Head of caudate nucleus (tissue), 42 donors: ENCODE measurements around the gene TST.

Experiments
- DNase-seq, 42 donors: peaks; one replicate each; pipeline versions ENCODE4 v3.0.0 to v3.0.0-alpha.2; 2020 to 2021; ENCODE audit warnings: mixed read lengths in 7 of 42
- intact Hi-C: fragments of 100-400 bp; cut with DNase I; formaldehyde crosslinking; loops from one replicate; pipeline ENCODE4 v1.15.0; 2022

TST gene

DNA sequence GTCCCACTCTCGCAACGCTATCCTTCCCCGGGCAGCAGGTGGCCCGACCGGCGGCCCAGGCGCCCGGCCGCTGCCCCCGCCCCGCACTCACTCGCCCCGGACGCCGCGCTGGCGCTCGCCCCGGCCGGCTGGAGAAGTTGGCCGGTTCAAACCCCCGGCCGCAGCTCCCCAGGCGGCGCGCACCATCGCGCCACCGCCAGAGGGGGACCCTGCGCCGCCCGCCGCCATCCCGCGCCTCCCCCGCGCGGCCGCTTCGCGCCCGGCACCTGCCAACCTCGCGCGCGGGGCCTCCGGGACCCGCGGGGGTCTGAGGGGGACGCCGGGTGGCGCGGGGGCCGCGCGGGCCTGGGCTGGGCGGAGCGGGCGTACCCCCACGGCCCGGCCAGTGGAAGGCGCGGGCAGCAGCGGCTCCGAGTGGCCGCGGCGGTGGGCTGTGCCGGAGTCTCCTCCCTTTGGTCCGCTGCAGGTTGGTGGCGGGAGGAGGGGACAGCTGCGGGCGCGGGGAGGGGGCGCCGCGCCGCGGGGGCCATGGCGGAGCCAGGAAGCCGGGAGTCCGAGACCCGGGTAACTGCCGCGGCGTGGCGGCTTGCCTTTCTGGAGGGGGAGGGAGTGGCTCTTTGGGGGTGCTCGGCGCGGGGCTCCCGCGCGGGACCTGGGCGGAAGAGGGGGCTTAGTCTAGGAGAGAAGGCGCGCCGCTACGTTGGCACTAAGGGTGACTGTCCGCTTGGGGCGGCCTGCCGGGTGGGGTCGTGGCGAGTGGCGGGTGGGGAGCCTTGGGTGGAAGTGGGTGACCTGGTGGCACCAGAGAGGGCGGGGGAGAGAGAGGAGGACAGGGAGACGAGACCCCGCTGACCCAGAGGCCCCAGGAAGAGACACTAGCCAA, at the start of gene TST, which contains the start of gene MPST:
Gene TST (minus strand): TSS at position 139 of the 883 bp plus-strand sequence. CDS start 715 bp downstream, outside the sequence.
Gene MPST (plus strand): TSS at position 434 of the 883 bp plus-strand sequence. CDS start 95 bp downstream, at position 529.
- intact Hi-C loops = no loop called here
- peak; percentile 44 to 93 (median 86) for DNase-seq

DNA sequence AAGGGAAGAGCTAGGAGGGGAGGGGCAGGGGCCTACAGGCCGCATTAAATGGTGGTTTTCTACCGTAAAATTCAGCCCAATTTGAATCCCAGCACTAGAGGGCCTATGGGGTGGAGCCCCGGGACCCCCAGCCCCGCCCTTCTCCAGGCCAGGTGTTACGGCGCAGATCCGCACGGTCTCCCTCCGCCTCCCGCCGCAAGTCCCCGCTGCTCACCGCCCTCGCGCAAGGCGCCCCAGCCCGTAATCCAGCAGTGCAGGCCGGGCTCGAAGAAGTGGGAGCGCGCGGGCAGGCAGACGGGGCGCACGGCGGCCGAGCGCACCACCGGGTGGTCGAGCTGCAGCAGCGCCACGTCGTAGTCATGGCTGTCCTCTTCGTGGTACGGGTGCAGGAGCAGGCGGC, 49.6 kb upstream of the TST start:
- intact Hi-C loops = no loop called here
- DNase-seq = peak in 8 of 42 donors; percentile 24 to 60 (median 44)

DNA sequence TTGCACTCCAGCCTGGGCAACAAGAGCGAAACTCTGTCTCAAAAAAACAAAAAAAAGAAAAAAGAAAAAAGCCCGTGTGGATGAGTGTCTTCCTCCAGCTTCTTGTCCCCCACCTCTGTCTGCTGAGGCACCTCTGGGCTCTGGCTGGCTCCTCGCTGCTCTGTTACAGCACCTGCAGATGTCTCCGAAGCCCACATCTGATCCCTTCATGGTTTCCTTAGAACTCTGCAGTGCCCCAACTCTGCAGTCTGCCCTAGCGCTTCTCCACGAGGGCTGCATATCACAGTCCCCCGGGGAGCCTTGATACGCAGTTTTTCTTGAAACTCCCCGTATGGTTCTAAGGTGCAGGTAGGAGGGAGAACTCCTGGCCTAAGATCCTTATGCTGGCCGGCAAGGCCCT, 48.2 kb upstream of the TST start:
- DNase-seq = peak in 3 of 42 donors; percentile 14 to 34 (median 14)
- intact Hi-C loops = no loop called here

DNA sequence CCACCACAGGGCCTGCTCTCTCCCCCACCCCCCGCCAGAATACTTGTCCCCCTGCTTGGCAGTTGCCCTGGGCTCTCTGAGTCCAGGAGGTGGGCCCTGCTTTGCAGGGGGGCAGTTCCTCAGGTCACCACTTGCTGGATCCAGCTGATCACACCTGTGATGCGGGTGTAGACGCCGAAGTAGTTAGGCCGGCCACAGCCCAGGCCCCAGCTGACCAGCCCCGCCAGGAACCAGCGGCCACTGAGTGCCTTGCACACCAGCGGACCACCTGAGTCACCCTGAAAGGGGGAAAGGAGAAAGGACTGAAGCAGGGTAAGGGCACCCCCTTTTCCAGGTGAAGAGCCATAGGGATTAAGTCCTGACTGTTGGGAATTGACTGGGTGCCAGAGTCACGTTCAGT, 46.7 kb upstream of the TST start:
- intact Hi-C loops = no loop called here
- DNase-seq = no peak

DNA sequence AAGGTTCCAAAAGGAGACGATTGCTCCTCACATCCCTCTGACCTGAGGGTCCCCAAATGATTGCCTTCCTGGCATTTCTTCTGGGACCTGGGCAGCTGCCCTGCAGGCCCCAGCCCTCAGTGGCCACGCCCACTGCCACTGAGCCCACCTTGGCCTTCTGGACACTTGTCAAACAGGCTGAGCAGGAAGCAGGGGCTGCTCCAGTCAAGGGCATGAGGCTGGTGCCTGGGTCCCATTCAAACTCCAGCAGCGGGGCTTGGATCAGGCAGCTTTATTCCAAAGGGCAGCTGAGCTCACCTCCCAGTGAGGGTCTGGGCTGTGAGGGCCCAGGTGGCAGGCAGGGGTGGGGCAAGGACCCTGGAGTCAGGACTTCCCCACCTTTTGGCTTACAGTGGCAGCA, 45.9 kb upstream of the TST start:
- intact Hi-C loops = no loop called here
- no peak for DNase-seq

DNA sequence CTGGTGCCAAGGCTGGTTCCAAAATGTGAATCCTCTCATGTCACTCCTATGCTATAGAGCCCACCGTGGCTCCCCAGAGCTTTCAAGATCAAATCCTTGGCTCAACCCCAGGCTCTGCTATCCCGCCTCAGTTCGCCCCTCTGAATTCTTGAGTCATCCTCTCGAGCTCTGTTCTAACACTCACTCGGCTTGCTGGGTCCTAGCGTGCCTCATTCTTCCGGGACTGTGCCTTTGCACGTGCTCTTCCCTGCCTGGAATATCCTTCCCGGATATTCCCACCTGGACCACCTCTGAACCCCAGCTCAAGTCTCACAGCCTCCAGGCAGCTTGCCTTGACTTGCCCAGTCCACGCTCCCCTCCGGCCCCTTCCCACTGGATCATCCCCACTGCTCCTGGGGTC, 45.3 kb upstream of the TST start:
- intact Hi-C loops = no loop called here
- peak in 5 of 42 donors; percentile 34 to 66 (median 53) for DNase-seq

DNA sequence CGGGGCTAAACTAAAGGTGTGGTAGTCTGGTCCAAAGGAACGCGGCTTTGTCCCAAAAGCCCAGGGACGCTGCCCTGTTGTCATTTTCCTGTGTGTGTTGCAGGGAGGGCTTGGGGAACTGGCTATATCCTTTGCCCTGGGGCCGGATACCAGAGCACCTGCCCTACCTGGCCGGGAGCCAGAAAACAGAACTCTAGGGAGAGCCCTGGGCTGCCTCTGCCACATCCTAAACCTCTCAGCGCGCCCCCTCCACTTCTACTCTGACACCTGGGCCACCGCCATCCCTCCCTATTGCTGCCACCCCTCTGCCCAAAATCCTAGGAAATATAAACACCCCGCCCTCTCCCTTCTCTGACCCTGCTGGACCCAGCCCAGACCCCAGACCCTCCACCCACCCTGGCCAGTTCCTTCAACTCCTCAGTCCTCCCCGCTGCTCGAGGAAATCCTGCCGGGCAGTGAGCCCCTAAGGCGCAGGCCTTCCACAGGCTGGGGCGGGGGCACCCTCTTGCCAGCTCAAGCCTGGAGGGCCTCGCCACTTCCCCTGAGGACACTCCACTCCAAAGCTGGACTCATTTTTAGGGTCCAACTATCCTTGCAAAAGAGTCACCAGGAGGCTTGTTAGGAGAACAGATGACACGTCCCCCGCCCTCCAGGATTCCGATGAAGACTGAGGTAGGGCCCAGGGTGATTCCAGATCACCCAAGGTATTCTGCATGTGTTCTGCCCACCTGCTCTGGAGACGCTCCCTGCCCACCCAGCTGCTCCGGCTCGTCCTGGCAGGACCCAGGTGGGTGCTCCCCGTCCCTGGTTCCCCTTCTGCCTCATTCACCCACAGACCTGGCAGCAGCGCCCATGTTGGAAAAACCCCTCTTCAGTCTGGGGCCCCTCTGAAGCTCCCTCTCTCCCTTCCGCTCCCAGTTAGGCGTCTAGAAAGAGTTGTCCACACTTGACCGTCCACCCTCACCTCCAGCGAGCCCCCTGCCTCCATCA, 44.5 kb upstream of the TST start:
- intact Hi-C loops = no loop called here
- DNase-seq = peak in 2 of 42 donors; percentile 27 to 50

DNA sequence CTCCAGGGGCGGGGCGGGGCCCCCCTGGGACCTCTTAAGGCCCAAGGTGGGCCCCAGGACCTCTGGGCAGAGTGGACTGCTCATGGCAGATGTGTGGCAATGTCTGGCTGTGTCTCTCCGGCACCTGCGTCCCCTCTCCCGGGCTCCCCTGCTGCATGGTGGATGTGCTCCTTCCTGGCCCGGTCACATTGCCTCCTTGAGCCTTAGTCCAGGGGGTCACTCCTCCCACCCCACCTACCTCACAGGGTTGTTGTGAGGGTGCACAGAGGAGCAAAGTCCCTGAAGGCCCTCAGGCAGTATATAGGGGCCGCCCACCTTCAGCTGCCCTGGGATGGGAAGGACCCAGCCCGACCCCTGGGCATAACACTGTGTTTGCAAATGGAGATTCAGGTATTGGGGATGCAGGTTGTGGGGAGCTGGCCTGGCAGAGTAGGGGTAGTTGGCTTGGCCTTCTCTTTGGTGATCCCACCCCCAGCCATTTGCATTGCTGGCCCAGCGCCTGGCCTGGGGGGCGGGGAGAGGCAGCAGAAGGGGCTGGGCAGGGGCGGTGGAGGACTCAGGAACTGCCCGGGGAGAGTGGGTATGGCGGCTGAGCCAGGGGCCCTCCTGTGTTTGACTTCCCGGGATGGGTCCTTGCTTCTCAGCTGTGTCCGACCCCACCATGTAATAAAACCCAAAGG, 43.6 kb upstream of the TST start:
- intact Hi-C loops = no loop called here
- no peak for DNase-seq

DNA sequence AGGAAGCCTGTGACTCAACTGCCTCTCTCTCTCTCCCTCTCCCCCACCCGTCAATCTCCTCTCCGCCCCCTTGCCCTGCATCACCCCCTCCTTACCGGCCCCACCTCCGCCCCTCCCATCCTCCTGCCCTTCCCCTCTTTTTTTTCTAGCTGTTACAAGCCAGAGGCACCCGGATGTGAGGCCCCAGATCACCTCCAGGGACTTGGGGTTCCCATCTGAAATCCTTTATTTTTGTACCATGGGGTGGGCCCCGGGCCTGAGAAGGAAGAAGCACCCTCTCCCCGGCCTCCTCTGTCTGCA, 43.1 kb upstream of the TST start:
- peak; percentile 39 to 91 (median 70) for DNase-seq
- intact Hi-C loops = no loop called here

DNA sequence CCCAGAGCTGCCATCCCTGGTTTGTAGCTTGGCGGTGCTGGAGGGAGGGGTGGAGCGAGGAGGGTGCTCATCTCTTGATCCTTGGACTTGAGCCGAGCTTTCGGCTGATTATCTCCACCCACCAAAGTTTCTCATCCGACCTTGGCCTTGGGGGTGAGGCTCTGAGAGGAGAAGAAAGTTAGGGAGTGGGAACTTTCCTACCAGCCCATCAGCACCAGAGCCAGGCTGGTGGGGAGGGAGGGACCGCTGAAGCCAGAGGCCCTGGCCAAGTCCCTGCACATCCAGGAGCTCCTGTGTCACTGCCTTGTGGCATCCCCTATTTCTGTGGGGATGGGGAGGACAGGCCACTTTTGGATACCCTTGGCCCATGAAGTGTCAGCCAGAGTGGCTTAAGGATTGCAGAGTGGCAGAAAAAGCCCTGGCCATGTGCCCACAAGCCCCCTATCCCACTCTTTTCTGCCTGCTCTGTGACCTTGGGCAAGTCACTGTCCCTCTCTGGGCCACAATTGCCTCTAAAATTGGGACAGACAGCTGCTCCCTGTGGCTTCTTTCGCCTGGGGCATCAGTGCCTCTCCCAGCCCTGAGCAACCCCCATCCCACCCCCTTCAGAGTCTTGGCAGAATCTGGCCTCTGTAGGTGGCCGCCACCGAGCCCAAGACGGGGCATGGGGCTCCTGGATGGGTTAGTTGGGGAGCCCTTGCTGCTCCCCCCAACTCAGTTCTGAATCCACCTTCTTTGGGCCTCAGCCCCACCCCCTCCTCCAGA, 42.5 kb upstream of the TST start:
- intact Hi-C loops = no loop called here
- DNase-seq = peak in 11 of 42 donors; percentile 41 to 79 (median 66)

DNA sequence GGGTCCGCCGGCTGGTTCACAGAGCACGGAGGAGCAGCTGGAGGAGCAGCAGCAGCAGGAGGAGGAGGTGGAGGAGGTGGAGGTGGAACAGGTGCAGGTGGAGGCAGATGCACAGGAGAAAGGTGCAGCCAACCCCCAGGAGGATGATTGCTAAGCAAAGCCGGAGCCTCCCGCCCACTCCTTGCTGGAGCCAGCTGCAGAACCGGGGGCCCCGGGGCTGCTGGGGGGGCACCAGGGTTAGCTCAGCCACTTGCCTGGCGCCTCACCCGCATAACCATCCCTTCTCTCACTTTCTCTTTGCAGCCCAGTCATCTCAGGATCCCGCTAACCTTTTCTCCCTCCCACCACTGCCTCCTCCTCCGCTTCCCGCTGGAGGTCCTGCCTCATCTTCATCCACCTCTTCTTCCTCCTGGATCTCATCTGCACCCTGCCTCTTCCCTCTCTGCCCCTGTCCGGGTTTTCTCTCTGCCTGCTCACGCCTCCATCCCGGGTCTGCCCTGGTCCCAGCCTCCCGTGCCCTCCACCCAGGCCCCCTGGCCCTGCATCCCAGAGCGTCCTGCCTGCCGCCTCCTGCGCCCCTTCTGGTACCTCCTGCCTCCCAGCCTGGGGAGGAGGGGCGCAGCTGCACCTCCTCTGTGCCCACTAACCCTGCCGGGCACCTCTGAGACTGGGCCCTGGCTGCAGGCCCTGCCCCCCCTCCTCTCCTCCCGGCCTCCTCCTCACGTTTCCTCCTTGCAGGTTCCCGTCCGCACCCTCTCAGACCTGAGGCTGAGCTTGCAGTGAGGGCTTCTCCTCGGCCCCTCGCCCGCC, 41.8 kb upstream of the TST start:
- intact Hi-C loops = no loop called here
- peak in 34 of 42 donors; percentile 40 to 87 (median 68) for DNase-seq

DNA sequence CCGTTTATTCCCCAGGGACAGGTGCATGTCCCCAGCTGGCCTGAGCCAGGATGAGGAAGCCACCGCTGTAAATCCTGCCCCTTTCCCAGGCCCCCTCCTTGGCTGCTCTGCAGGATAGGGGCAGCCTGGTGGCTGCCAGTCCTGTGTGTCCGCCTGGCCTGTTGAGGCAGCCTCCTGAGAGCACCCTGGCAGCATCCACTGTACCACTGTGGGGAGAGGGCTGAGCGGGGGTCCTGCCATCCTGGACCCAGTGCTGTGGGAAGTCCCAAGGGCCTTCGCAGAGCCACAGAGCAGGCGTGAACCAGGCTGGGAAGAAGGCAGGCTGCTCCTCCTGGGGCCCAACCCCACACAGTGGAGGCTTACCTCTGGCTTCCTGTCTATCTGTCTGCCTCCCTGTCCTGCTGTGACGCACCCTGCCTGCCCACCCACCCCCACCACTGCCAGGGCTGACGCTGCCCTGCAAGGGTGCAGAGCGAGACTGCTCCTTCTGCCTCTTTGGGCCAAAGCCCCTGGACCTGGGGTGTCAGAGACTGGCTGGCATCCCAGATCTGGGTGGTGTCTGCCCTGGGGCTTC, 40.7 kb upstream of the TST start:
- DNase-seq = peak in 6 of 42 donors; percentile 41 to 67 (median 49)
- intact Hi-C loops = no loop called here

DNA sequence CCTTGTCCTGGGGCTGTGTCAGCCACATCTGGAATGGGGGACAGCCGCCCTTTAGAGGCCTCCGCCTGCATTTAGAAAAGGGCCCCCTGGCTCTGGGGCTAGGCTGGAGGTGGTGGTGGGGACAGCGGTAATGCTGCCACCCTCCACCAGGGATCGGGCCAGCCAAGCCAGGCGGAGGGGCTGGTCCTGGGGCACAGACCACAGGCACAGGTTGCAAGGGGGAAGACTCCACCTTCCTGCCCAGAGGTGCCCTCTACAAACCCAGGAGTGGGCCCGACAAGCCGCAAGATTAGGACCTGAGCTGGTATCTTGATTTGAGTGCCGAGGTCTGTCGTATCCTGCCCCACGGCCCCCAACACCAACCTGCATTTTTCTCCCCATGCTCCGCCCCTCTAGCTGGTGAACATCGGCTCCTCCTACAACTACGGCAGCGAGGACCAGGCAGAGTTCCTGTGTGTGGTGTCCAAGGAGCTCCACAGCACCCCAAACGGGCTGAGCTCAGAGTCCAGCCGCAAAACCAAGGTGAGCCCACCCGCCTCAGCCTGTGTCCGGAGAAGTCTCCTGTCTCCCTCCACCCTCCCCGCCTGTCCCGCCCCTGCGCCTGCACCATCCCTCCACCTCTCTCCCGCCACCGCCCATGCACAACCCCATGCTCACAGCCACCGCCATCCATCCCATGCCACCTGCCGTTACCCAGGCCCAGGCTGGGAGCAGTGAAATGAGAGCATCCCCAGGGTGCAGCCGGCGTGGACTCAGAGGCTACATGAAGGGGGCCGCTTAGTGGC, 39.9 kb upstream of the TST start:
- intact Hi-C loops = no loop called here

DNA sequence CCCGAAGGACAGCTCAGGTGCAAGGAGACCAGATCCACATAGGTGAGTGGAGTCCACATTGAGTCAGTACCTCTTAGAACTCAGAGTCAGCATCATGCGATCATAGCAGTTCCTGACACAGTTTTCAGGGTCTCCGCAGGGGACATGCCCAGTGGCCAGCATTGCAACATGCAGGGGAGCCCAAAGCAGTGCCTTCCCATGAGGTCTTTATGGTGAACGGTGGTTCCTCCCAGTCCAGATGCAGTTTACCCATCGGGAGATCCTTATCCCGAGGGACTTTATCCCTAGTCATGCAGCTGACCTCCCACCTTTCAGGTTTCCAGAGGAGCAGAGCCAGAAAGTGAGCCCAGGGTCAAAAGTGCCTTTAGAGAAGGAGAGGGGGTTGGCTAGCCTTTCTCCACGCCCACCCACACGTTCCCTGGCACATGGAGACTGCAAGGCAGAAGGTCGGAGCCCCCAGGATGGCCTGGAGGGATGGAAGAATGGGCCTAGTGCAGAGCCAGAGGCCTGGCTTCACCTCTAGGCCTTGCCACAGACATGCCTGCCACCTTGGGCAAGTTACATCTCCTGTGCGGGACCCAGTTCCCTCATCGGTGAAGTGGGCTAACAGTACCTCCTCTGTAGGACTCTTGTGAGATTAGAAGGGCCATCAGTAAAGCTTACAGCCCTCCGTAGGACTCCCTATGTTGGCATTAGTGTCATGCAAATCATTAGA, 38.7 kb upstream of the TST start:
- intact Hi-C loops = no loop called here
- no peak for DNase-seq

More for the DNA sequence above, 39.9 kb upstream of the TST start:
- peak in 1 of 42 donors; percentile 34 for DNase-seq

DNA sequence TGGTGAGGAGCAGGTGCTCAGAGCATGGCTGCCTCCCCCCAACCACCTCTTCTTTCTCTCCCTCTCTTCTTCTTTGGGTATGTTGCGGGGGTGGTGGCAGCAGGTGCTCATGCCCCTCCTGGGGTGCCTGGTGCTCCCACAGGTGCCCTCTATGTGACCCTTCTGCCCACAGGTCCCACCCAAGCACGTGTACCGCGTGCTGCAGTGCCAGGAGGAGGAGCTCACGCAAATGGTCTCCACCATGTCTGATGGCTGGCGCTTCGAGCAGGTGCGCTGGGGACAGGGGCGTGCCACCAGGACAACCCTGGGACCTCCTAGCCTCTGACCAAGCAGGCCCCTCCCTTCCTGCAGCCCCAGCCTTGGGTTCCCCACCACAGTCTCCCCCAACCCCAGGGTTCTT, 38.0 kb upstream of the TST start:
- peak in 16 of 42 donors; percentile 40 to 82 (median 70) for DNase-seq
- intact Hi-C loops = no loop called here

DNA sequence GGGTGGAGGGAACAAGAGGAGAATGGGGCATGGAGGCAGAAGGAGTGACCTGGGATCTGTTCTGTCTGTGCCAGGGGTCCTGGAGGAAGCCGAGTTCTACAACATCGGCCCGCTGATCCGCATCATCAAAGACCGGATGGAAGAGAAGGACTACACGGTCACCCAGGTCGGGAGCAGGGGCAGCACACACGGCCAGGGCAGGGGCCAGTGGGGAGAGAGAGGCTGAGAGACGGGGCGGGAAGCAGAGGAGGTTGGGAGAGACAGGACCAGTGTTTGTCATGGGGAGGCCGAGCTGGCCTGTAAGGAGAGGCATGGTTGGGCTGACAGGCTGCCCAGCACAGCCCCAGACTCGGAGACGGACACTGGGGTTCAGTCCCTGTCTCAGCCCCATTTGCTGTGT, 37.0 kb upstream of the TST start:
- no peak for DNase-seq
- intact Hi-C loops = no loop called here
